OCI-LY1 (cell line): ENCODE results near the gene UVSSA.
A peak's percentile ranks its signal among the peaks of the same experiment; 100 is the strongest.

Experiments
- H2AFZ ChIP-seq: fragments of 200-600 bp; sonication (generic), shearing (Covaris generic); 2 replicates; pipeline ENCODE4 v1.6.0; 2014; ENCODE audit warnings: antibody characterized with exemption, mild to moderate bottlenecking, low read length
- H3F3A ChIP-seq: fragments of 200-600 bp; sonication (generic), shearing (Covaris generic); 2 replicates; pipeline ENCODE4 v1.6.0; 2014; ENCODE audit warnings: mild to moderate bottlenecking, antibody characterized with exemption, low read length, moderate library complexity; ENCODE audit not compliant: insufficient read depth
- H3K27ac ChIP-seq: fragments of 200-600 bp; sonication (generic); 2 replicates; pipeline ENCODE4 v1.5.1; 2014; ENCODE audit warnings: low read length, mixed run types, mild to moderate bottlenecking, low read depth; ENCODE audit not compliant: poor library complexity, severe bottlenecking
- H3K27me3 ChIP-seq: fragments of 200-600 bp; sonication (generic); 2 replicates; pipeline ENCODE4 v1.6.0; 2014; ENCODE audit warnings: antibody characterized with exemption, mild to moderate bottlenecking, low read length, moderate library complexity; ENCODE audit not compliant: insufficient read depth
- H3K36me3 ChIP-seq: fragments of 200-600 bp; sonication (generic); 2 replicates; pipeline ENCODE4 v1.6.1; 2014; ENCODE audit warnings: mild to moderate bottlenecking, antibody characterized with exemption, low read length, moderate library complexity, mixed read lengths; ENCODE audit not compliant: insufficient read depth
- H3K4me1 ChIP-seq: fragments of 200-600 bp; sonication (generic); 2 replicates; pipeline ENCODE4 v1.5.1; 2014; ENCODE audit warnings: mild to moderate bottlenecking, low read length, moderate library complexity; ENCODE audit not compliant: insufficient read depth, severe bottlenecking
- H3K4me2 ChIP-seq: fragments of 200-600 bp; sonication (generic), shearing (Covaris generic); 2 replicates; pipeline ENCODE4 v1.6.1; 2014; ENCODE audit warnings: low read length
- H3K4me3 ChIP-seq: fragments of 200-600 bp; sonication (generic); 2 replicates; pipeline ENCODE4 v1.5.1; 2014; ENCODE audit warnings: low read length, low read depth, mild to moderate bottlenecking, mixed read lengths; ENCODE audit not compliant: poor library complexity, severe bottlenecking
- H3K79me2 ChIP-seq: fragments of 200-600 bp; shearing (Covaris generic); 2 replicates; pipeline ENCODE4 v1.6.1; 2016; ENCODE audit warnings: mixed run types, low read length, mixed read lengths; ENCODE audit not compliant: insufficient read depth
- H3K9ac ChIP-seq: fragments of 200-600 bp; sonication (generic), shearing (Covaris generic); 2 replicates; pipeline ENCODE4 v1.6.1; 2014; ENCODE audit warnings: mild to moderate bottlenecking, low read length, mixed read lengths
- H3K9me2 ChIP-seq: fragments of 200-600 bp; sonication (generic), shearing (Covaris generic); 2 replicates; pipeline ENCODE4 v1.6.1; 2014; ENCODE audit warnings: low read depth, mild to moderate bottlenecking, low read length, mixed read lengths
- H3K9me3 ChIP-seq: fragments of 200-600 bp; shearing (Covaris generic); 2 replicates; pipeline ENCODE4 v1.6.1; 2014; ENCODE audit warnings: low read length, mixed read lengths
- H4K20me1 ChIP-seq: fragments of 200-600 bp; sonication (generic), shearing (Covaris generic); 2 replicates; pipeline ENCODE4 v1.6.0; 2016; ENCODE audit warnings: mild to moderate bottlenecking, low read length; ENCODE audit not compliant: insufficient read depth
- EZH2 ChIP-seq: fragments of 200-600 bp; sonication (generic), shearing (Covaris generic); IDR thresholded peaks from 2 replicates; pipeline ENCODE4 v1.8.0; 2017; ENCODE audit warnings: borderline replicate concordance, mixed run types, mild to moderate bottlenecking, antibody characterized with exemption, low read length, moderate library complexity, mixed read lengths
- TF ChIP-seq, protein P1 (sequence below): fragments of 200-600 bp; sonication (generic), shearing (Covaris generic); IDR thresholded peaks from 2 replicates; pipeline ENCODE4 v1.5.1; 2017; ENCODE audit warnings: mild to moderate bottlenecking, antibody characterized with exemption, low read length, moderate library complexity, mixed read lengths

UVSSA gene

DNA sequence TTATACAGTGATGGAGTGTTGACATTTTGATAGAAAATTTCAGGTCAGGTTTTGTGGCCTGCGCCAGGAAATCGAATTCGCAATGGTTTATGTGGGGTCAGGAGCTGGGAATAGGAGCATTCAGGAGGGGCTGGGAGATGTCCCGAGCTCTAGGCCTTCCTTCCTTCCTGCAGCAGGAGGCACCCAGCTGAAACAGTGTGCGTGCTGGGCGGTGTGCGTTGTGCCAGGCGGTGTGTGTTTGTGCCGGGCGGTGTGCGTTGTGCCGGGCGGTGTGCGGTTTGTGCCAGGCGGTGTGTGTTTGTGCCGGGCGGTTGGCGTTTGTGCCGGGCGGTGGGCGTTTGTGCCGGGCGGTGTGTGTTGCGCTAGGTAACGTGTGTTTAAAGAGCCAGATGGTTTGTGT is 1.7 kb downstream of the UVSSA start:
- Histone ChIP-seq H3K9me2 (no peaks in the 10 kb centered on the region), H3K4me3 (no peak overlapping the region), H3K4me1 (peaks cover 23% of the 10 kb centered on the region), H2AFZ (no peak overlapping the region), H3K79me2 (no peaks in the 10 kb centered on the region), H3K27me3 (no peaks in the 10 kb centered on the region), H3F3A (no peaks in the 10 kb centered on the region), H3K27ac (no peak overlapping the region), H3K36me3 (0 out of 2 replicates have a peak, but pooled peaks cover 4% of the 10 kb centered on the region), H3K4me2 (peak overlapping the region; percentile 92; the same call in 1 of the 2 replicates), H3K9me3 (no peaks in the 10 kb centered on the region), H4K20me1 (no peaks in the 10 kb centered on the region), H3K9ac (no peak overlapping the region)
- TF ChIP-seq EZH2 = no peak
- TF ChIP-seq, protein P1, sequence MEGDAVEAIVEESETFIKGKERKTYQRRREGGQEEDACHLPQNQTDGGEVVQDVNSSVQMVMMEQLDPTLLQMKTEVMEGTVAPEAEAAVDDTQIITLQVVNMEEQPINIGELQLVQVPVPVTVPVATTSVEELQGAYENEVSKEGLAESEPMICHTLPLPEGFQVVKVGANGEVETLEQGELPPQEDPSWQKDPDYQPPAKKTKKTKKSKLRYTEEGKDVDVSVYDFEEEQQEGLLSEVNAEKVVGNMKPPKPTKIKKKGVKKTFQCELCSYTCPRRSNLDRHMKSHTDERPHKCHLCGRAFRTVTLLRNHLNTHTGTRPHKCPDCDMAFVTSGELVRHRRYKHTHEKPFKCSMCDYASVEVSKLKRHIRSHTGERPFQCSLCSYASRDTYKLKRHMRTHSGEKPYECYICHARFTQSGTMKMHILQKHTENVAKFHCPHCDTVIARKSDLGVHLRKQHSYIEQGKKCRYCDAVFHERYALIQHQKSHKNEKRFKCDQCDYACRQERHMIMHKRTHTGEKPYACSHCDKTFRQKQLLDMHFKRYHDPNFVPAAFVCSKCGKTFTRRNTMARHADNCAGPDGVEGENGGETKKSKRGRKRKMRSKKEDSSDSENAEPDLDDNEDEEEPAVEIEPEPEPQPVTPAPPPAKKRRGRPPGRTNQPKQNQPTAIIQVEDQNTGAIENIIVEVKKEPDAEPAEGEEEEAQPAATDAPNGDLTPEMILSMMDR = no peak

DNA sequence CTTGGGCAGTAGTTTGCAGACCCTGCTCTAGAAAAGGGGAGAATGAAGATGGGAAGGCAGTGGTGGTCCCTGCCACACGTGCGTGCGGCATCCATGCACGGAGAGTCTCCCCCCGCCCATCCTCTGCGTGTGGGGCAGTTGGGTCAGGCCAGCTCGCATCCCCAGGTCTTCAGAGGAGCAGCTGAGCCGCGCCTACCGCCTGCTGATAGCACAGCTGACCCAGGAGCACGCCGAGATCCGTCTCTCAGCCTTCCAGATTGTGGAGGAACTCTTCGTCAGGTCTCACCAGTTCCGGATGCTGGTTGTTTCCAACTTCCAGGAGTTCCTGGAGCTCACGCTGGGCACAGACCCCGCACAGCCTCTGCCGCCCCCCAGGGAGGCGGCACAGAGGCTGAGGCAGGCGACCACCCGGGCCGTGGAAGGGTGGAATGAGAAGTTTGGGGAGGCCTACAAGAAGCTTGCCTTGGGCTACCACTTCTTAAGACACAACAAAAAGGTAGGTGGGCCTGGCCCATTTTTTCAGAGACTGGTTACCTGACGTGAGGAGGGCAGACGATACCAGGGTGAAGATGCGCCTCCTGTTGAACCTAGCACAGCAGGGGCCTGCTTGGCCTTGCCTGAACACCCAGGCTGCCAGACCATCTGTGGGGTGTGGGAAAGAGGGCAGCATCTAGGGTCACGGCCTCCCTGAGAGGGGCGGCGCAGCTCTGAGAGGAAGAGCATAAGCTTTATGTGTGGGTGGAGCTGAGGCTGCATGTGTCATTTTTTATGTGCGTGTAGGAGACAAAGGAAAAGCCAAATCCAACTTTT is 2.6 kb downstream of the UVSSA start:
- Histone ChIP-seq H3K36me3 (0 out of 2 replicates have a peak, but pooled peaks cover 4% of the 10 kb centered on the region), H3K9me3 (no peaks in the 10 kb centered on the region), H3K4me2 (no peak overlapping the region), H3K4me3 (no peak overlapping the region), H3F3A (no peaks in the 10 kb centered on the region), H3K27ac (no peak overlapping the region), H3K4me1 (peaks cover 23% of the 10 kb centered on the region), H4K20me1 (no peaks in the 10 kb centered on the region), H2AFZ (no peak overlapping the region), H3K9me2 (no peaks in the 10 kb centered on the region), H3K79me2 (no peaks in the 10 kb centered on the region), H3K27me3 (no peaks in the 10 kb centered on the region), H3K9ac (no peak overlapping the region)
- TF ChIP-seq, protein P1 = no peak
- TF ChIP-seq EZH2 = no peak

DNA sequence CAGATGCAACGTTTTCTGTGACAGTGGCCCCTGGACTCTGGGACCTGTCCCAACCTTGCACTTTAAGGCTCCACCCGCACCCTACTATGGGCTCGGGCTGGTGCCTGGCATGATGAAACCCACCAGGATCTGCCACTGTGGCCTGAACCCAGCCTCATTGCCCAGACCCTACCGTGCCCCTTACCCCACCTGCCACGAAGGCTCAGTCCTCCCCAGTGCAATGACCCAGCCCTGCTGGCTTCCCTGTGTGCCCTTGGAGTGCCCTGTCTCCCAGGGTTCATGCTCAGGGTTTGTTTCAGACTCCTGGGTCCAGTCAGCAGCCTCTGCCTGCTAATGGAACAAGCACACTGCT is 3.1 kb downstream of the UVSSA start:
- Histone ChIP-seq H3K79me2 (no peaks in the 10 kb centered on the region), H3K4me3 (no peak overlapping the region), H3K27me3 (no peaks in the 10 kb centered on the region), H3K36me3 (0 out of 2 replicates have a peak, but pooled peaks cover 4% of the 10 kb centered on the region), H4K20me1 (no peaks in the 10 kb centered on the region), H3F3A (no peaks in the 10 kb centered on the region), H3K27ac (no peak overlapping the region), H3K9me2 (no peaks in the 10 kb centered on the region), H3K9me3 (no peaks in the 10 kb centered on the region), H3K4me2 (no peak overlapping the region), H3K9ac (no peak overlapping the region), H3K4me1 (peaks cover 23% of the 10 kb centered on the region), H2AFZ (no peak overlapping the region)
- TF ChIP-seq, protein P1 = no peak
- TF ChIP-seq EZH2 = no peak
